Hematopoietic multipotent progenitor cell treated with erythropoietin and hydrocortisone succinate and interleukin-3 and kit ligand, for 15 days (in vitro differentiated cells): ENCODE results near the gene GNB4.

ENCODE experiments used
- DNase-seq: peaks from one replicate; pipeline ENCODE4 v3.0.0-alpha.2; 2015; ENCODE audit warnings: low spot score

GNB4 gene

DNA sequence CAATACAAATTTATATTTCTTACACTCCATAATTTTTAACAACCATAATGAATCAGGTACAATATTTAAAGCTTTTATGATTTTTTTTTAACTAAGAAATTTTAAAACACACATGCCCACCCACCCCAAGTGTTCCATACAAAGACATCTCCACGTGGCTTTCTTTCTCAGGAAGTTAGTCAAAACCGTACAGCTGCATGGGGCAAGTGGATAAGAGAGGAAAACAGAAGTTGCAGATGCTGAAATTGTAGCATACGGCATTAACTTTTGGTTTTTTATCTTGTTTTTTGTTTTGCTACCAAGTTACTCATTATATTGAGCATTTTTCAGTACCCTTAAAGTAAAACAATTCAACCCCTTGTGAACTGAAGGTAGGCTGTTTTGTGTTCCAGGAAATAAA lies 14.8 kb downstream of the GNB4 start:
- no peak for DNase-seq

DNA sequence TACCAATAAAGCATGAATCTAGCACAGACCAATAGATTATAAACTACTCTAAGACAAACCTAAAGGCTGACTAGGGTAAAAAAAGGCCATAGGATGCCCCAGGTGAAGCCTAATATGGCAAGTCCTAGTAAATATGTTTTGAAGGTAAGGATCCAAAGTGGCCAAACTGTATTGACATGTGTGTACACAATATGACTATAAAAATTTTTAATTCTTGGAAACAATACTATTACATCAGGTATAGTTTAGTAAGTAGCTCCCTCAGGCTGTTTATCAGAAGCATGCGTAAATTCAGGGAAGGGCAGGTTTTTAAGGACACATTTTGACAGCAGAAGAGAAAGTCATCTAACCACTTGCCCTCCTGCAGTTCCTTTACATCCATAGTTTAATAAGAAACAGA lies 18.8 kb downstream of the GNB4 start:
- DNase-seq, result no peak

DNA sequence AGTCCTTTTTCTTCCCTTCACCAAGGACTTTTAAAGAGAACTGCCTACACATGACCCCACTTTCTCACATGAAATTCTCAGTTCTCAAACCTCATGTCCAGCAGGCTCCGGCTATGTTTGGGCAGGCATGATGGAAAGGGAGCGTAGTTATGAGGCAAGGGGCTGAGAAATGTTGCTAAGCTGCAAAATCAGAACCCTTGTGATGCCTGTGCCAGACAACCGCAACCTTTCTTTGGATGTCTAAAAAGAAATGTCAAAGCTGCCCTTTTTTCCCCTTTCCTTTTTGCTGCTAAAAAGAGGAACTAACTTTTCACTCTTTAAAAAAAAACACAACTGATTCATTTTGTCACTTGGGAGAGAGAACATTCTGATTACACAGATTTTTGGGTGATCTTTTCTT lies 19.2 kb downstream of the GNB4 start:
- DNase-seq, result no peak

DNA sequence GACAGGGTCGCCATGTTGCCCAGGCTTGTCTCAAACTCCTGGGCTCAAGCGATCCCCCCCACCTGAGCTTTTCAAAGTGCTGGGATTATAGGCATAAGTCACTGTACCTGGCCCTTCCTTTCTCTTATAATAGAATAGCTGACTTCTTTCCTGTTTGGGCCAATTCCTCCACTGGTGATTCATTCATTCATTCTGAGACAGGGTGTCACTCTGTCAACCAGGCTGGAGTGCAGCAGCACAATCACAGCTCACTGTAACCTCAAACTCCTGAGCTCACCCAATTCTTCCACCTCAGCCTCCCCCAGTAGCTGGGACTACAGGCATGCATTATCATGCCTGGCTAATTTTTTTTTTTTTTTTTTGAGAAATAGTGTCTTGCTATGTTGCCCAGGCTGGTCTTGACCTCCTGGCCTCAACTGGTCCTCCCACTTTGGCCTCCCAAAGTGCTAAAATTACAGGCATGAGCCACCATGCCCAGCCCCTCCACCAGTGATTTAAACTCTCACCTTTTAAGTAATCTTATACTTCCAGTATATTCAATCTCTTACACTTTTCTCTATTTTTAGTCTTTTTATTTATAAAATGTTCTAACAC lies 20.9 kb downstream of the GNB4 start:
- no peak for DNase-seq

DNA sequence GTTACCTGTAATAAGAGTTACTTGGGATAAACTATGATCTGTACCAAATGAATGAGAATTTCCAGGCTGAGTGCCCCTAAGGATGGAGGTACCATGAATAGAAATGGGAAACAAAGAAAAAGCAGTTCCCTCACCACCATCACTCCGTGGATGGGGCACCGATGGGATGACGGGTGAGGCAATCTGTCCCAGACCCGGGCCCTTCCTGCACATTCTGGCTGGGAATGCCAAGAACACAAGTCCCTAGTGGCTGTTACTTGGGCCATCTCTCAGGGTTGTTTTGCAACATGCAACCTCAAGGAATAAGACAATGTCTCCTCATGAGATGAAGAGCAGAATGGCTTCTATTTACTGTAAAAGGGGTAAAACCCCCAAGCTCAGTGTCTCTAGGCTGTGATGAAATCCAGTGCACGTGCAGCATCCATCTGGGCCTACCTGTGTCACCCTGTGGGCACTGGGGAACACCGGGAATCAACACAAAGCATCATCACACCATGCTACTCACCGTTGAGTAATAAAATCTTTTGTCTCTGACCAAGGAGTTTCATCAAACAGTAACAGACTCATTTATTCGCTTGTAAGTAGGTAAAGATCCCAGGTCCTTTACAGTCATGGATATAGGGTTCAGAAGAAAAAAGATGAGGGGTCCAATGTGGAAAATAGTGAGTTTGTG lies 22.3 kb downstream of the GNB4 start:
- no peak for DNase-seq

DNA sequence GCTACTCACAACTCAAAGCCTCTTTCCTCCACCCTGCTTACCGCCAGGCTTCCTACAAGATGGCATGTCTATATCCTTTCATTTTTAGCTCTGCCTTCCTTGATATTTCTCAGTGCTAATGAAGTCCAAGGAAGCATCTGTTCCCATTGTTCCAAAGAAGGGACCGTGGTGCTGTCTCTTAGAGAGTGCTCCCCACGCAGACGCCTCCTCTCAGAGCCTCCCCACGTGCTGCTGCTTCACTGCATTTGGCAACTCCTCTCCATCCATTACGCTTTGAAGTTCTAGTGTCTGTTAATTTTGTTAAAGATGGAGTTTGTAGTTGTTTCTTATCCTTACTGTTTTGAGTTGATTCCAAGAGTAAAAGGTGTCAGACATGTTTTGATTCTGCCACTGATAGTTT lies 26.2 kb downstream of the GNB4 start:
- DNase-seq, result no peak

DNA sequence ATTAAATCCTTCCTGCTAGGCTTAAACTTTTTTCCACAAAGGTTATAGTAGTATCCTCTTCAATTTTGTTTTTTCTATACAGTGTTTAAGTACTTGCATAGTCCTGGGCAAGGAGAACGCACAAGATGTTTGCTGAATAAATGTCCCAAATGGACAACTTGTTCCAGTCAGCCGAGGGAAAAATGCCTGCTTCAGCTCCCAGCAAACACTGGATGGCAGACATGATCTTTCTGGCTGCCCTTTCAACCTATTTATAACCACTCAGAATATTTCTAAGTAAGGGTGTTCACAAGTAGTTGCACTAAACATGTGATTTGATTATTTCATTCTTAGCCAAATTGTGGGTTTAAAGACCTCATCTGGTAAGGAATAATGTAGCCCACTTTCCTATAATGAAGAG lies 29.8 kb downstream of the GNB4 start:
- DNase-seq, result no peak

DNA sequence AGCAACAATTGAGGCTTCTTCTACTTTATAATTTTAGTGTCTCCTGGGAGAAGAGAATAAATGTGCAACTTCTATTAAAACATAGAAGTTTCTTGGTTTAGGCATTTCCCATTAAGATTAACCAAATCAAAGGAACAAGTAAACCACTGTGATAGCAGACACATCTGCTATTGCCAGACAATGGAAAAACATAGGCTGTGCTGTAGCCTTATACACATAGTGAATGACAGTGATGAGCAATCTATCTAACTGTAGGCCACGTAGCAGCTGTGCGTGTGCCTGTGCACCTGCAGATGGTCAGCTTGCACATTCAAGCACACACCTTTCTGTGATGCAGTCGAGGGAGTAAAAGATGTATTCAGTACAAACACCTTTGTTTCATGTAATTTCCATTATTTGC lies 32.7 kb downstream of the GNB4 start:
- DNase-seq, result no peak

DNA sequence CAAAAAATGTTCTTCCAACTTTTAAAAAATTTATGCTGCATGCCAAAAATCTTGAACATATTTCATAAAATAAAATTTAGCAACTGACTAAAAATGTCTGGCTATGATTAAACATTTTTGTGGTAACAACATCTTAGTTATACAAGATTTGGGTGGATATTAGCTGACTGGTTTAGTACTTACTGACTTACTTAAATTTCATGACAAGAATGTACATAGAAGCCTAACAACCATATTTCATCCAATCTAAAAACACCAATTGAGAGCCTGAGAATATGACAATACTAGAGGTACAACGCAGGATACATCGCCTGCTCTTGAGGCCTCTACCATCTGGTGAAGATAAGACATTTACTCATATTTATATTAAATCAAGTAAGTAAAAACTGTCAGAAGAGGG lies 34.6 kb downstream of the GNB4 start:
- no peak for DNase-seq

DNA sequence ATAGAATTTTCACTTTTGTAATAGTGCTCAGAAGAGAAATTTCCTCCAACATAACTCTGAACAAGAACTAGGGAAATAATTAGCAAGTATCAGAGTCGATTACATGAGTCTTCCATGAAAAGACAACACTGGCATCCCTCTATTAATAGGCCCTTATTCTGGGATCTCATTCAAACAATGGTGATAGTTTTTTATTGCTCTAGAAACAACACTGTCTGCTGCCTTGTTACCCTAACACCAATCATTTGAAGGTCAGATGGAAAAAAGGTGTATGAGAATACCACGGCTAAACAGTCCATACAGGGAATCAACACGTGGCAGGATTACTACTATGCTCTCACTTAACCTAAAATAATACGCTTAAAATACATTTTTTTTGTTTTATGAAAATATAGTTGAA lies 35.9 kb downstream of the GNB4 start:
- DNase-seq, result no peak

DNA sequence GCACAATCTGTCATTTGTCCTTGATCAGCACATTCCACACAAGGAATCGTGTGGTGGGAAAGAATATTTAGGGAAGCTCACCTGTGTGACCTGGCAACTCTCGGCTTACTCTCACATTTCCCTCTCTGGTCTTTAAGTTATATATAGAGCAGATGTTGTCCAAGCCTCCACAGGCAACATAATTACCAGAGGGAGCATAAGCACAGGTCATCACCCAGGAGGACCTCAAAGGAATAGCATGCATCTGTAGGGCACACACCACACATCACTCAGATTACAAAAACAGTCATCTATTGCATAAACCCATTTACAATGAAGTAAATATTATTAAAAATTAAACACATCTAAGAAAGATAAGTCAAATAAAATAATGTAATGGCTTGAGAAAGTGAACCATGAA lies 36.5 kb downstream of the GNB4 start:
- DNase-seq, result no peak

DNA sequence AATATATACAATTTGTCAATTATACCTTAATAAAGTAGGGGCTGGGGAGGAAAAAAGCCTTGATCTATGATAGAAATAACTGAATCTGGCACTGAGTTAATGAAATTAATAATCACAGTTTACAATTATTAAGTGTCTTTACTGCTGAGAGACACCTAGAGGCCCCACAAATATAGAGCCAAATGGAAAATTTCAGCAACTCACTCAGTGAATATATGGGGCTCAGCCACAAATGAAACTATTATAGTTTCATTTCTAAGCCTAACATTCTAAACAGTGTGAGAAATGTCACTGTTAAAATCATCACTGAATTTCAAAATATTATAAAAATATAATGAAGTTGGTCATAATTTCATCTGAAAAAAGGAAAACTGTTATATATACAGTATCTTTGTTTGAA lies 40.3 kb downstream of the GNB4 start:
- DNase-seq, result no peak

DNA sequence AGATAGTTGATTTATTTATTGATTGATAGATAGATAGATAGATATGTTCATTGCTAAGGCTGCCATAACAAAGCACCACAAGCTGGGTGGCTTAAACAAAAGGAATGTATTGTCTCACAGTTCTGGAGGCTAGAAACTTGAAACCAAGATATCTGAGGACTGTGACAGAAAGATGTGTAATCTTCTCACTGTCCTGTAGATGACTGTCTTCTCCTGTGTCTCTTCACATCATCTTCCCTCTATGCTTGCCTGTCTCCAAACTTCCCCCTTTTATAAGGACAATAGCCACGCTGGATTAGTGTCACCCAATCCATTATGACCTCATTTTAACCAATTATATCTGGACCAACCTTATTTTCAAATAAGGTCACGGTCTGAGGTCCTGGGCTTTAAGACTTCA lies 40.9 kb downstream of the GNB4 start:
- no peak for DNase-seq

DNA sequence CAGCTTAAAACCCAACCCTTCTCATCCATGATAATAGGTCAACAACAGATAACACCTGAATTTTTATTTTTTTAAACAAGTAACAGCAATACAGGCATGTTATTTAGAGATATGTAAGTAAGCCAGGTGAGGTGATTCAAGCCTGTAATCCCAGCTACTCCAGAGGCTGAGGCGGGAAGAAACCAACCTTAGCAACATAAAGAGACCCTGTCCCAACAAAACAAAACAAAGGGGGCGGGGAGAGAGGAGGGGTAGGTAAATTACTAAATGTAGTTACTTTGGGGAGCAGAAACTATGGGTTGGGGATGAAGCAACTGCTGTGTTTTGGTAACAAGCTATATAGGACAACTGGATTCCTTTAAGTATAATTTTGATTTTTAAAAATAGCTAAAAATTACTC lies 47.0 kb downstream of the GNB4 start:
- no peak for DNase-seq

DNA sequence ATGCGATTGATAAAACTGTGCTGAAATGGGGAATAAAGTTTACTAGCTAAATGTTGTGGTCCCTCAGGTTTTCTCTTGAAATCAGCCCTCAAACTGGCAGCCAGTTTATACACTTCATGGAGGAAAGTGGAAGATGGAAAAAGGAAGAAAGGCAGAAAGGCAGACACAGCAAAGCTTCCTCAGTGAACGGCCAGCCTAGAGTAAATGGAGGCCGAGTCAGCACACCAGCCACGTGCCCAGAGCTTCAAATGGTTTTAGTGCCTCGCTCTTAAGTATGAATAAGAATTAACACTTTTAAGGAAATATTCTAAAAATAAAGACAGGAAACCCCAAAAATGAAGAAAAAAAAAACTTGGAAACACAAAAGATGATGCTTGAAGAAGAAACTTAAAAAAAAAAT lies 48.3 kb downstream of the GNB4 start:
- no peak for DNase-seq

DNA sequence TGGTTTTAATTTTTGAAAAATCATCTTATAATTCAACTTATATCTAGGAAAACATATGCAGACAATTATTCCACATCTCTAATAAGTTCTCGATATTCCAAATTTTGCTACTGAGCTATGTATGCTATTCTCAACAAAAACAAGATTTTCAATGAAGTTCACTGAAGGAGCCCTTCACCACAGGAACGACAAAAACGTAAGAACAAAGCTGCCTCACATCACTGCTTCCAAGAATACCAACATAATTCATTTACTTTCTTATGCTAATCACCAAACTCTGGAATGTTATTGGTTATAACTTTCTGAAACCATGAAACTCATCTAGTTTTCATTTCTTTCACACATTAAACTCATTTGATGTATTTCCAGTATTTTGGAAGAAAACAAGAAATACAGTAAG lies 49.7 kb downstream of the GNB4 start:
- DNase-seq, result no peak

DNA sequence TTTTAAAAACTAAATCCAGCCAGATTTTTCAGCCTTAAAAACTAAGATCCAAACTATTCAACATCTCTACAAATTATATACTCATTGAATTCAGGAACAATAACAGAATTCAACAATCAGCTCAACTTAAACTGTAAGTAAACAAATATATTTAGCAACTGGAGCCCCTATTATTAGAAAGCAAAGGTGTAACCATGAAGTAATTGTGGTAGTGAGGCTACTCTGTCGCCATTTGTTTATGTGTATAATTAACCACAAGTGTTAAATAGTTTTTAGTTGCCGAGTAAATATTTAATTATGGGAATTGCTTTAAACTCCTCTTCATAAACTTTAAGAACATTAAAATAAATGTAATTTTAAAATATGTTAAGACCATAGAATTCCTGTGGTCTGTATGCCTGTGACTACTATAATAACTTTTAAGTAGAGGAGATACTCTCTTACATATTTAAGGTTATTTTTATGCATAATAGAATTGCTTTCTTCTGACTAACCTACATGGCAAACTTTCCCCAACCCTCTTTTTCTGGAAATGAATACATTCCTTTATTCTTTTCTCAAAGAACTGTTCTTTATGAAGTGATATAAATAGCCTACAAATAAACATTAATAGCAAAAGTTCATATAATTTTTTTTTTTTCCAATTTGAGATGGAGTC lies 52.6 kb downstream of the GNB4 start:
- DNase-seq, result no peak

DNA sequence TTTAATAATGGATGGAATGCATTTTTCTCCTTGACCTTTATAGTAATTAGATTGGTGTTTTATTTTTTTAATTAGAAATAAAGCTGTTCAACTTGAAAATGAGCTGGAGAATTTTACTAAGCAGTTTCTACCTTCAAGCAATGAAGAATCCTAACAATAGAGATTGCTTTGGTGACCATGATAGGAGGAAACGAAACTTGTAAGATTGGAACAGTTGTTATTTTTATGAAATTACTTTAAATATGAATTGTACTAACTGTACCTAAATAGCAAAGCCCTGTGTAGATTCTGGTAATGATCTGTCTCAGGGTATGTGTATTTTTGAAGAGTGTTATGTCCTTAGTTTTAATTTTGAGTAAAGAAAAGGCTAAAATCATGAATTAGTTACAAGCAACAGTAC lies 59.4 kb downstream of the GNB4 start:
- DNase-seq, result no peak

DNA sequence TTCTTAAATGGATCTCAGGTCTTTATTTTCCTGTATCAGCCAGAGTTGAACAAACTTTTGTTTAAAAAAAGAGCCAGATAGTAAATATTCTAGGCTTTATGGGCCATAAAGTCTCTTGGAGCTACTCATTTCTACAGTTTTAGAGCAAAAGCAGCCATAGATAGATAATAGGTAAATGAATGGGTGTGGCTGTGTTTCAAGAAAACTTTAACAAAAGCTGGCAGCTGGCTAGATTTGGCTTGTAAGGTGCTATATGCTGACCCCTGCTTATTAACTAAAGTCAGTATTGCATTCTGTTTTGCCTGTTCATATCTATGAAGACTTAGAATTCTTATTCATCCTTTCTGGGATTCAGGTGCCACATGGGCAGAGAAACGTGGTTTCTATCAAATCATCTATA lies 74.8 kb downstream of the GNB4 start:
- DNase-seq, result peak; percentile 22

DNA sequence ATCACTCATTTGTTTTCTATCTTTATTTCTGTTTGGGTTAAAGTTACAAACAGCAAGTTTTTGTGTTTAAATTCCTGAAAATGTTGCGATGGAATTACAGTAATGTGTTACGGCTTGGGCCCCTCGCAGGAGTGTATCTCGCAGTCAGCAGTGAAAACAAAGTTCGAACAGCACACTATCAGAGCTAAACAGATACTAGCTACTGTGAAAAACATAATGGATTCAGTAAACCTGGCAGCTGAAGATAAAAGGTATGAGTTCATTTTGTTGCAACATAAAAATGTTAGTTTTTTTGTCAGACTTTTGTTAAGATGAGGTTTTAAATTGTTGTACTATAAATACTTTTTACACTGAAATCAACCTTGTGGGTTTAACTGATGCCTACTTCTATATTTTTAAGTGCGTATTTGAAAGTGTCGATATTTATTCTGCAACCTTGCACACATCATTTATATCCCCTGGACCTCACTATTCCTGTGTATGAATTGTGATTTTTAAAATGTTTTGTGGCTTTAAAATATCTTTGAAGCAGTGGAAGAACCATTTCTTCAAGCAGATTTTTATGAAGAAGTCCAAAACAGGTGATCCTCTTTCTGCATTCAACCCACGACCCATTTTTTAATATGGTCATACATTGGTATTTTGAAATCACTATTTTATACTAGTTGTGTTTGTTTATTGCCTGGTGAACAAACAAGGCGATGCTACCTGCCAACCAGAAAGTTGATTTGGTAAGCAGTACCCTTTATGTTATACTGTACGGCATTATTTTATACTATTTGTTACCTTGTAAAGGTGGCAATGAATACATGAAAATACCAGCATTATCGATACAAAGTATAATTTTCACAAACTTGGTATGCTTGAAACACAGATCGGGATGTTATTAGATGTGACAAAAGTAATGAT lies 75.9 kb downstream of the GNB4 start:
- peak; percentile 44 for DNase-seq

DNA sequence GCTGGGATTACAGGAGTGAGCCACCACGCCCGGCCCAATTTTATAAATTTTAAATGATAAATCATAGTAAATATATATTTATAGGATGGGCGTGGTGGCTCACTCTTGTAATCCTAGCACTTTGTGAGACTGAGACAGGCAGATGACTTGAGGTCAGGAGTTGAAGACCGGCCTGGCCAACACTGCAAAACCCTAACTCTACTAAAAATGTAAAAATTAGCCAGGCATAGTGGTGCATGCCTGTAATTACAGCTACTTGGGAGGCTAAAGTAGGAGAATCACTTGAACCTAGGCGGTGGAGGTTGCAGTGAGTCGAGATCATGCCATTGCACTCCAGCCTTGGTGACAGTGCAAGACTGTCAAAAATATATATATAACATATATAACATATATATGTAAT lies 77.3 kb downstream of the GNB4 start:
- no peak for DNase-seq

DNA sequence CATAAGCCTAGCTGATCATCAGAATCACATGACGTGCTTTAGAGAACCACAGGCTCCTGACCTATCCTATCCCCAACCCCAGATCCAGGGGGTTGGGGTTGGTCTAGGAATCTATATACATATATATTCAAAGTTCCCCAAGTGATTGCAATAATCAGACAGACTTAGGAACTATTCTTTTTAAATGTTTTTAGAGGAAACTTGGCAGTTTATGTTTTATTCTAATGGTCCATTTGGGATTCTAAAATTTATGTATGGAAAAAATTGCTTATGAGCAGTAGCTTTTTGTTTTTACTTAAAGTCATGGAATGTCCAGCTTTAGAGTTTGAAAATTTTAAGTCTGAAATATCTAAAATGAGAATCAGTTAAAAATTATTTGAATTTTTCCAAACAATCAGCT lies 81.6 kb downstream of the GNB4 start:
- DNase-seq, result no peak

DNA sequence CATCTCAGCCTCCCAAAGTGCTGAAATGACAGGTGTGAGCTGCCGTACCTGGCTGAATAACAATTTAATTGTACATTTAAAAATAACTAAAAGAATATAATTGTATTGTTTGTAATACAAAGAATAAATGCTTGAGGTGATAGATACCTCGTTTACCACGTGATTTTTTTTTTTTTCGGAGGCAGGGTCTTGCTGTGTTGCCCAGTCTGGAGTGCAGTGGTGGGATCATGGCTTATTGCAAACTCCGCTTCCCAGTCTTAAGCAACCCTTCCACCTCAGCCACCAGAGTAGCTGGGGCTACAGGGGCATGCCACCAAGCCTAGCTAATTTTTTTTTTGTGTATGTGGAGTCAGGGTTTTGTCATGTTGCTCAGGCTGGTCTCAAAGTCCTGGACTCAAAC lies 87.9 kb downstream of the GNB4 start:
- no peak for DNase-seq
